GM19455 (cell line): ENCODE results near the gene HACD3.
A peak's percentile ranks its signal among the peaks of the same experiment; 100 is the strongest.
"Not testable (repeated sequence)": the region's sequence is repeated elsewhere in the genome, so short reads cannot be mapped to it uniquely, and the experiment has no call there.

Experiments used
- ATAC-seq: cut with Tn5 transposase; IDR thresholded peaks from one replicate; pipeline ENCODE4 v1.9.1; 2021; ENCODE audit not compliant: unreplicated experiment

The HACD3 gene

GRCh38 chr15:65595960-65596359, 65.7 kb downstream of the HACD3 start:
- no peak for ATAC-seq

DNA sequence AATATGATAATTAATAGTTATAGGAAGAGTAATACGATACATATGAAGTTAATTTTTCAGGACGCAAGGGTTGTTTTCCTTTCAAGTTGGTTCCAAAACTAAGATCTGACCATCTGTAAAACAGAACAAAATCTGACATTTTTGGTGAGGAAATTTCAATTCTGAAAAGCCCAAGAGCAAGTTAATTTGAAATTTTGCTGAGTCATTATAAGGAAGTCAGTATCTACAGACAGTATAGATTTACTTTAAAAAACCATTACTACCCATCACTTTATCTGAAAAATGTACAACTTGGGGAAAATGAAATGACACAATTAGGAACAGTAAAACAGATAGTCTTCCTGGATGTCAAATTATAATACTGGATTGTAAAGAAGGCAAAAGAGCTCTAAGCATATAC, 68.2 kb downstream of the HACD3 start:
- ATAC-seq, result no peak

- ATAC-seq, result no peak
Observed at GRCh38 chr15:65599677-65600076, 69.4 kb downstream of the HACD3 start.

DNA sequence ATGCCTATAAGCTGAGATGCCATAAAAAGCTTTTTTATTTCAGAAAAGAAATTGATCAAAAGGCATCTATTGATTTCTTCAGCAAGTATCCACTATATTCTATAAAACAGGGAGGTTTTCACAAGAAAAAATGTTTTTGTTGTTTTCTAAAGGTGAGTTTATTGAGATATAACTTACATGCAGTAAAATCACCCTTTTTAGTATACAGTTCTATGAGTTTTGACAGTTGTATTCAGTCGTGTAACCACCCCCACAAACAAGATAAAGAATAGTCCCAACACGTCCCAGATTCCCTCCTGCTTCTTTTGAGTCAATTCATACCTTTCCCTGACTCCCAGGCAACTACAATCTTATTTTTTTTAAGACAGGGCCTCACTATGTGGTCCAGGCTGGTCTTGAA, 72.9 kb downstream of the HACD3 start:
- no peak for ATAC-seq

GRCh38 chr15:65603559-65603958, 73.3 kb downstream of the HACD3 start:
- no peak for ATAC-seq

DNA sequence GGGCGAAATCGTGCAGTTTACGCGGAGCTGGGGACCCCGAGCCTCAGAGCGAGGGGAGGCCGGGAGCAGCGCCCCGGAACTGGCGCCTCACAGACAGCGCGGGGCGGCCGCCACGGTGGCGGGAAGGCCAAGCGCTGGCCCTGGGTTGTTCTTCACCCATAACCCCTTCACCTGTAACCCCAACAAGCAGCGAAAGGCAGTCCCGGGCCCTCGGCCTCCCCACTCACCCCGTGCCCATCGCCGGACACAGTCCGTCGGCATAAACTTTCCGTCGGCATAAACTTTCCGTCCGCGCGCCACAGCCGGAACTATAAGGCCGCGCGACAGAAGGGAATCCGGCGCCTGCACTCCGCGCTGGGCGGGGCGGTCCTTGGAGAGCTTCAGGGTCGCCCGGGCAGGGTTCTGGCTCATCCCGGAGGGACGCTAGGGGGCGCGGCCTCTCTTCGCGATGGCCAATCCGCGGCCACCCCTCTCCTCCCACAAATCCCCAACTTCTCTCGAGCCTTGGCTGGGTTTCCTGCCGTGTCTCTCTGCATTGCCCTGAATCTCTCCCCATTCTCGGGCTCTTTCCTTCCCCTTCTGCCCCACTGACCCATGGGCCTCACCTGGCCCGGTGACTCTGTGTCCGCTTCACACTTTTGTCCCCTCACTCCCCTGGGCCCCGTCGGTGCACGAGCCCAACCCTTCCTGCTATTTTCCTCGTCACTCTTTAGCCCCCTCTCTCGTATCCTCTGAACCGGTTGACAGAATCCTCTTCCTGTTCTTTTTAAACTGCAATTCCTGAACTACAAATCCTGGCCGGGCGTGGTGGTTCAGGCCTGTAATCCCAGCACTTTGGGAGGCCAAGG, 80.8 kb downstream of the HACD3 start, which contains the start of gene INTS14:
TSS of gene INTS14 (minus strand) at position 261 of the 848 bp plus-strand sequence. CDS start 3,751 bp downstream, outside the sequence.
- ATAC-seq, result peak; percentile 96

GRCh38 chr15:65611888-65612615, 81.8 kb downstream of the HACD3 start:
- no peak for ATAC-seq

DNA sequence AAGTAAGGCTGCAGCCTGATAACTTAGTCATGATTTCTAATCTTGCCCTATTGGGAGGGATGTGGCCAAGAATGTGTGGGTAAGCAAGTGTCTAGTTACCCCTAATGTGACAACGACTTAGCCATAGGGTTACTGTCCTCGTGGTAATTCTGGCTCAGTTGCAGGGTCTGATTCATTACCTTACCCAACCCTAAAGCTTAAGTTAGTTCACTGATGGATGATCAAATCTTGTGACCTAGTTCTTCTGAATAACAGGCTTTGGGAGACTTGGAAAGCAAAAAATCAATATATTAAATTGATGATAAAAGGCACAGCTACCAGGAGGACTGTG, 82.3 kb downstream of the HACD3 start:
- ATAC-seq, result no peak

- no peak for ATAC-seq
Observed at GRCh38 chr15:65612949-65613744, 82.9 kb downstream of the HACD3 start.

DNA sequence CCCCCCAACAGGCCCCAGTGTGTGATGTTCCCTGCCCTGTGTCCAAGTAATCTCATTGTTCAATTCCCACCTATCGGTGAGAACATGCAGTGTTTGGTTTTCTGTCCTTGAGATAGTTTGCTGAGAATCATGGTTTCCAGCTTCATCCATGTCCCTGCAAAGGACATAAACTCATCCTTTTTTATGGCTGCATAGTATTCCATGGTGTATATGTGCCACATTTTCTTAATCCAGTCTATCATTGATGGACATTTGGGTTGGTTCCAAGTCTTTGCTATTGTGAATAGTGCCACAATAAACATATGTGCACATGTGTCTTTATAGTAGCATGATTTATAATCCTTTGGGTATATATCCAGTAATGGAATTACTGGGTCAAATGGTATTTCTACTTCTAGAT, 85.6 kb downstream of the HACD3 start:
- ATAC-seq, result not testable (repeated sequence)

DNA sequence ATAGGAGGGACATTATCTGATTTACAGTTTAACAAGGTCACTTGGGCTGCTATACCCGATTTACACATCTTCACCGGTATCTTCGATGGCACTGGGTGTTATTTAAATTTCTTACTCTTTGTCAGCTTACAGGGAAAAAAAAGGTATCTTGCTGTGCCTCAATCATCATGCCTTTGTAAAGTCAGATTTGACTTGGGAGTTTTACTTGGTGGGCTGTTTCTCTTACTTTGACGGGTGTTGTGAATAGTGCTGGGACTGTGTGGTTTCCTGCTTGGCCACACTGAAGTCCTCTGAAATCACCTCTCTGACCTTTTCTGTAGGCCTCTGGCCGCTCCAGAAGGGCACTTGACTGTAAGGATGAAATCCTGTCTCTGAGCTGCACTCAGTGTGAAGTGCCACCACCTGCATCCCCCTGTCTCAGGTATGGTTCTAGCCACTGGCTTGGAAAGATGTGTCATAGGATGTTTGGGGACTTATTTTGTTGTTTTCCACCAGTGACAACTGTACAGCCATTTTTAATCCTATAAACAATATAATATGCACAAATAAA, 88.4 kb downstream of the HACD3 start:
- no peak for ATAC-seq

DNA sequence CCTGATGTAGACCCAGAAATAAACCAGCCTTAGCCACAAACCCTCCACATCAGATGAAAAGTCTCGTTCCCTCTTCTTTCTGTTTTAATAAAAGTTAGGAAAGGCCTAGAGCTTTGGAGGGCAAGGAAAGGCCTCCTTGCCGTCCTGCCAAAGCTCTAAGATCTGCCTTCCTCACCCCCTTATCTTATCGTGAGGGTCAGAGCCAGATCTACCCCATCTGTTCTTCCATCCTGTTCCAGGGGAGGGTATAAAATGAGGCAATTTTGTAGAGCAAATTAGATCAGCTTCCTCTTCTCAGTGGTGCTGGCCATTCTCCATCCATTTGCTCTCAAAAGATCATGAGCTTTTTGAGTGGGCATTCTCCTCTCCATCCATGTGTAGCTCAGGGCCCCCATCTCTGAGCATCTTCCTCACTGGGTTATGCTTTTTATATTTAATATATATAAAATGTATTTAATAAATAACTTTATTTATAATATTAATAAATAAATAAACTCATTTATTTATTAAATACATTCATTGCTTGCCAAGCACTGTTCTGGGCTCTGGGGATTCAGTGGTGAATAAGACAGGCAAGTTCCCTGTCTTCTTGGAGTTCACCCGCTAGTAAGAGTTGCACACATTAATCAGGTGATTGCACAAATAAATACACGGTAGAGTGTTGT, 89.5 kb downstream of the HACD3 start:
- no peak for ATAC-seq

DNA sequence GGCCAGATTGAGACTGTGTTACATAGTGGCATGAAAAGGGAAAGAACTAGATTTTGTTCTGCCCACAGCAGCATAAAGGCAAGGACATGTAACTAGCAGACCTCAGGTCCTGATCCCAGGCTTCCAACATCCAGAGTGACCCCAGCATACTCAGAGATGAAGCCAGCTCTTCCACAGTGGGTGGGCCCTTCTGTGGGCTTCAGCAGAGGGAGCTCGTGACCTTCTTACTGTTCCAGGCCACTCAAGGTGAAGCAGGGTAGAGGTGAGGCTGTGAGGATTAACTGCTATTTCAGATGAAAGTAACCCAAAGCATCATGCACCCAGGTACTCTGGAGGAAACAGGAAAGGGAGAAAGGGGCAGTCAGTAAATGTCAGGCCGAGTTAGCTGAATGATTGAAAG, 90.6 kb downstream of the HACD3 start:
- no peak for ATAC-seq

GRCh38 chr15:65621638-65622037, 91.4 kb downstream of the HACD3 start, which contains the start of gene SLC24A1:
SLC24A1 (plus strand) TSS chr15:65621938; CDS start chr15:65624081, 2,143 bp downstream.
- no peak for ATAC-seq

DNA sequence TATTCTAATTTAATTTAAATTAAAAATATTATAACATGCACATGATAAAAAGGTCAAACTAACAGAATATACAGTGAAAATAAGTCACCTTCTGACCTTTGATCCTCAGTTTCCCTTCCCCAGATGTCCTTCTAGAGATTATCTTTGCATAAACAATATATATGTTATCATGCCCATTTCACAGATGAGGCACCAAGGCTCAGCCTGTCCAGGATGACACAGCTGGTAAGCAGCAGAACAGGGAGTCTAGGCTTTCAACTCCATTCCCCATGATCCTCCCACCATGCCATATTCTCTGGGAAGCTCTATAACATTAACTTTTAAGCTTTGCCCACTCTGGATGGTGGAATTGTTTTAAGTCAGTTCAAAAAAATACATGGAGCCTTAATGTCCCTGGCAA, 92.8 kb downstream of the HACD3 start:
- ATAC-seq, result no peak

DNA sequence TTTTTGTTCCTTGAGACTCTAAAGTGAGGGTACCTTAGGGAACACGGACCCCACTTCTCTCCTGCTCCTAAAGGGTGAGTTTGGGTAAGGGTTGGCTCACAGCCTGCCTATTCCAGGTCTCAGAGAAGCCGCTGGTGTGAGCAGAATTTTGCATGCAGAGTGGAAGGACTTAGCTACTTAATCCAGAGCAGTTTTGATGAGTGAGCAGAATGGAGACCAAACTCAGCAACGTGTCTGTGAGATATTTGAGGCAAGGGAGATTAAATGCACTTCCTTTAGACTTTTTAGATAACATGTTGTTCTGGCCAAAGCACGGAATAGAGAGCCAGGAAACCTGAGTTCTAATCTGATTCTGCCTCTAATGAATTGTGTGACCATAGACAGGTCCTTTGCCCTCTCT, 96.6 kb downstream of the HACD3 start:
- ATAC-seq, result no peak
